Measurements from ENCODE around the gene EGFR.

The EGFR gene

DNA sequence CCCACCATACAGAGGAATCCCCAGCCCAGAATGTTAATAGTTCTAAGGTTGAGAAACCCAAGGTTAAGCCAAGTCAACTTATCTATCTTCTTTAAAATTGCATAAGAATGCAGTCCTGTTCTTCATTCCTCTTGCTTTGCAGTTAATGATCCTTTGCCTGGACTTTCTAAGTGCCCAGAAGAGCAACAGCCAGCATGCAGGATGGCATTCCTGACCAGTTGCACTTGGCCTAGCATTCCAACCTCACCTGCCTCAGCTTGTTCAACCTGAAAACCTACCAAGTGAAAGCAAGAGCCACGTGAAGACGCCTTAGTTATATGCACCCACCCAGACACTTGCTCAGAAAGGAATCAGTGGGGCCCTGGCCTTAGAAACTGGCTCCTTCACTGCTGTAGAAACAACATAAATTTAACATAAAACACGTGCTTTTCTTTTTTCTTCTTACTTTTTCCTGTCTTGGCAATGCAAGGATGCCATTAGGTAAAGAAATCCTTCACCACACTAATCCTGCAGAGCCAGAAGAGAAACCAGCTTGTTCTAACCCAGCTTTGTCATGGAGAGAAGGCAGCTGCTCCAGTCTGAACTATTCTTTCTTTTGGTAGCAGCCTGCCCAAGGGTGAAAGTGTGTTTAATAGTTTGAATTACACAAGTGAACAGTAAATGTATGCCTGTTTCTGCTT is 25.0 kb downstream of the EGFR start:
- DNase-seq = no peak

DNA sequence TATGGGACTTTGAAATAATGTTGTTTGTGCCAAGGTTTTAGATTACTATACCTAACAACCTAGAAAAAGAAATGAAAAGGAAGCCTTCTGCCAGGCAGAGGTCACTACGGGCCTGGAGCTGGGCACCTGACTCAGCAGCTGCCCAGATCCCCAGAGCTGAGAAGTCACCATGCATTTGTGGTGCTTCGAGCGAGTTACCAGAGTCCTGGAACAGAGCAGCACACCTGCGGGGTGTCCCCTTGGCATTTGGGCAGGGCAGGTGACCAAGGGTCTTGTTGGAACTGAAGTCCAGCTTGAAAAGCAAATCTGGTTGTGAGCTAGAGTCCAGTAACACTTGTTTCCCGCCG is 25.5 kb downstream of the EGFR start:
- DNase-seq = no peak

DNA sequence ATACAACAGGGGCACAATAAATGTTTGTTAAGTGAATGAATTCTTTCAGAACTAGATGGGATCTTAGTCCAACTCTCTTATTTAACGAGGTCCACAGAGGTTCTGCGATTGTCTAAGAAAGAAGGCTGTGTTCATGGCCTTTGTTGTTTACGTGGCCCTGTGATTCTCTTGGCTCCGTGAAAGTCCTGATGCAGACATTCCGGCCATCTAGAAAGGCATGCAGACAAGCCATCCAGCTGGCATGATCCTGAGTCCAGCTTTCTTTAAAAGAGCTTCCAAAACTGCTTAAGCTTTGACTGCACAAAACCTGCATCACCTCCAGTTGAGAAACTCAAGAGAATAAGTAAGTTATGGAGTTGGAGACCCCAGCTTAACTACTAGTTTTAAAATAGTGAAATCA is 26.0 kb downstream of the EGFR start:
- no peak for DNase-seq

DNA sequence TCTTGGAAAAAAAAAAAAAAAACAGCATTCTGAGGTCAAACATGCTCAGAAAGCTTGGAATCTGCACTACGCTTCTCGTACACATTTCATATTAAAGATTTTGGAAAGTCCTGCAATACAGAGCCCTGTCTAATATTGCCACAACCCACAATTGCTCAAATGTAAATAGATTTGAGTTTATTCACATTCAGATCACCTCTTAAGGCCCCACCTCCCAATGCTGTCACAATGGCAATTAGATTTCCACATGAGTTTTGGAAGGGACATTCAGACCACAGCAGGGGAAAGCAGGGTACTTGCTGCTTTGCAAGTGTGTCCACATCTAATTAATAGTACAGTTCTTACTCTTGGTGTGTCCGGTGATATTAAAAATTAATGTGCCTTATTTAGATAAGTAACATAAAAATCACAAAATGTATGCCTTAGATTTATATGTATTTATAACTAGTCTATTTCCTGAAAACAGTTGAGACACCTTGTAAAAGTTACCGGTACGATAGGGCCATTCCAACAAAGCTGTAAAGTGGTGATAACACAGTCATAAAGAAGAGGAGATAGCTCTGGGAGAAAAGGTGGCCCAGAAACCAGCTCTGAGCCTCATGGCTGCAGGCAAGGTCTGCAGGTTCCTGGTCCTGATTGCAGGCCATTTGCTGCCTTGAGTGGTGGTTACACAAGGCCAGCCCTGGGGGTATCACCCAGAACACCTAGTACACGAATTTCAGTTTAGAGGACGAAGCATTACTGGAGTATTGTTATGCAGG is 27.9 kb downstream of the EGFR start:
- DNase-seq = no peak

DNA sequence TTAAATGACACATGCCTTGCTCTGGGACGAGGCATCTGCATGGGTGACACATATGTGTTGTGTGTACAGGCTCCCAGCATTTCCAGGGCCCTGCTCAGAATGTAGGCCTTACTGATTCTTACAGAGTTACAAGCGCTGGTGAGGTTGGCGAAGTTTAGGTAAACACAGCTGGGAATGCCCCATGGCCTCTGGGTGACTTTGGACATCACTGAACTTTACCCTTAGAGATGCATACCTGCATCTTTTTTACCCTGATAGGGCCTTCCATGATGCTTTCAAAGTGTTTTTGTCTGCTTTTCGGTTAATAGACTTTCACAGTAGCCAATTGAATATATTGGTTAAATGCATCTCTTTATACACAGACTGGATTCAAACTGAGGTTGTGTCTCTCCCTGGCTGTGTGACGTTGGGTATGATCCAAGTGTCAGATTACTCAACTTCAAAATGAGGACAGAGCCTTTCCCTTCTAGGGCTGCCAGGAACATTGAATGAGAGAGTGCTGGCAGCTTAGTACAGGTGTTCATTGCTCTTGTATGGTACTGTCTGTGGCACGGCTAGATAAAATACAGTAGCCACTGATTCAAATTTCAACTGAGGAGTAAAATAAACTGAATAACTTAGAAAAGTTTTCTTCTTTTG is 29.5 kb downstream of the EGFR start:
- DNase-seq = no peak

DNA sequence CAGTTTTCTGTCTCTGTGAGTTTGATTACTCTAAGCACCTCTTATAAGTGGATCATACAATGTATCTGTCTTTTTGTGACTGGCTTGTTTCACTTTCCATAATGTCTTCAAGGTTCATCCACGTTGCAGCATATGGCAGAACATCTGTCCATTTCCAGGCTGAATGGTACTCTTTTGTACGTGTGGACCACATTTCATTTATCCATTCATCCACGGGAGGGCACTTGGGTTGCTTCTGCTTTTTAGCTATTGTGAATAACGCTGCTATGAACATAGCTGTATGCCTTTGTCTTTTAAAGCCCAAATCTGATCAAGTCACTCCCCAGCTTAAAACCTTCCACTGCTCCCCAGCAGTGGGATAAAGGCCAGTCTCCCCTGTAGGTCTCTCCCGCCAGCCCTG is 31.5 kb downstream of the EGFR start:
- DNase-seq = no peak

DNA sequence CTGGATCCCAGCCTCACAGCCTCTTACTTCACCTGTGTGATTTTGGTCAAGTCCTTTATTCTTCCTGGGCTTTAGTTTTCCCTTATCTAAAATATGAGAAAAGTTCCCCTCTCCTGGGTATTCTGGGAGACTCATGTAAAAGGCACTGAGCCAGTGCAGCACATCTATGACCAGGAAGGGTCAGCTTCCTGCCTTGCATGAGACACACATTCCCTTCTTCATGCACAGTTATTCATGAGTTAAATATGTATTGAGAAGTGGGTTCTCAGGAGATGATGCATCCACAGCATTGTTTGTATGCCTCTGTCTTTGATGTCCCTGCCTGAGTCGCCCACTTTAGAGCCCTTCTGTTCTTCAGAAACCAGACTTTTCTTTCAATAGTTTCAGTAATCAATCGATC is 33.3 kb downstream of the EGFR start:
- DNase-seq = no peak

DNA sequence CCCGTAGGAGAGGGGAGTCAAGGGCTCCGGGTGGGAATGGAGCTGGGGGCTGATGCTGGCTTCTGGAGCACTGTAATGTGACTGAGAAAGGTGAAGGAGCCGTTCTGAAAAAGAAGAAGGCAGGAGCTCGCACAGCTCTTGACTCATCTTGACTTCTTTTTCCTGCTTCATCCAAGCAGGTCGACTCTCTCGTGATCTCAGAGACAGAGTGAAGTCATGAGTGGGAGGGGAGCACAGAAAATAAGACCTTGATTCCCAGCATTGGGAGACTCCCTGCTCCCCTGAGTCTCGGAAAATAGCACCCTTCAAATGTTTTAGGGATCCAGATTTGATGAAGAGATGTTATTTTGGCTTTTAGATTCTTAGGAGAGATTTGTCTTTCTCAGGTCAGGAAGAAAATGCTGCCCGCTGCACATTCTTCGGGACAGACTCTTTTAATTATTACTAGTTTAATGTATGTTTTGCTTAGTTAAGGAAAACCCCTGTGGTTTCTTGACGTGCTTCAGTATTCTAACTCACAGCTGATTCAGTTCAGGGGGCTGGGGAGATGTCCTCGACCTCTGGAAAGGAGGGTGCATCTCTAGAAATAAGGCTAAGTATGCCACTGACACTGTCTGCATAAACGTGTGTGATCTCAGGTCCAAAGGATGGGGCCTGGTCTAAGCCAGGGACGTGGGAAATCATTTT is 34.1 kb downstream of the EGFR start:
- no peak for DNase-seq

DNA sequence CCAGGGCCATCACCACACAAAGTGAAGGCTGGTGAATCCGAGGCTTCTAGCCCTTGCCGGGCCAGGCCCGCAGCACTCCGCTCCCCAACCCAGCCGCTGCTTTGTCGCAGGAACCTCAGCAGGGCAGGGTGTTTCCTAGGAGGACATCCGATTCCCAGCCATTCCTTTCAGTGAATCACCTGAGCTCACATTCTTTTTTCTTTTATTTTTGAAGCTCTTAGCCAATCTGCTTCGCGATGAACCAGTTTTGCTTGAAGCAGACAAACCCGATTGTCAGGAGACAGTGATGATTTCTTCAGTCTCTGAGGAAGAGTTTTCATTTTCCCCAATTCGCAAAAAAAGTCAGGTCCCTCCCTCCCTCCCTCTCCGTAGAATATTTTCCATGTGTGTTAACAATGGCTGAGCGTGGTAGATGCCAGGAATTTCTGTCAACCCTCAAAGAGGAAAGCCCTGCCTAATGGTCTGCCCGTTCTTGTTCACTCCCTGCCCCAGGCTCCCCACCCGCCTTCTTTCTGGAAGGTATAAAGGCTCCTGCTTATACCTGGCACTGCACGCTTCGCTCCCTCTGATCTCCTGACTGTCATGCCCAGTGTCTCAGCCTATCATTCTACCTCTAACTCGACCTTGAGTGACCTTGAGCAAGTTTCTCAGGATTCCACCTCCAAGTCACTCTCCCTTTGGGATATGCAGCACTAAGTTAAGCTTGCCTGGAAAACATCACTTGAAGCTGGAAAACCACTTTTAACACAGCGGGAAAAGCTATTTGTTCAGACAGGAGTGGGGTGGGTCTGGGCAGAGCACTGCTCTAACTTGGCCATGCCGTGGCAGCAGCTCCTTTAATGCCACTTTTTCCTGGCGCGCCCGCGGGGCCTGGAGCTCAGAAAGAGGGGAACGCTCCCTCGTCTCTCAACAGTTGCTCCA is 35.1 kb downstream of the EGFR start:
- no peak for DNase-seq

DNA sequence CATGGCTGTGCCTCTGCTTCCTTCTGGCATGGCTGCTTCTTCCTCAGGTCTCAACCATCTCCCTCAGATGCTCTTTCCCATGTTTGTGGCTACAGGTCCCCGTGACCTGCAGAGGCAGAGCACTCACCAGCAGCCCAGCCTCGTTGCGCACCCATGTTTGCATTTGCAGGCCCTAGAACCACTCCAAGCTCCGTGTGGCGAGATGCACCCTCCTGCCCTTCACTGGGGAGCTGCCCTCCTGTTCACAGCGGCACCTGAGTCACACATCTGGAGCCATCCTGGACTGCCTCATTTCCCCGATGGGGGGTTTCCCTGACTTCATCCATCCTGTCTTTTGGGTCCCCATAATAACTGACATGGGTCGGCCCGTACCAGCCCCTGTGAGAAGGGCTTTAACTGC is 35.9 kb downstream of the EGFR start:
- DNase-seq = no peak

DNA sequence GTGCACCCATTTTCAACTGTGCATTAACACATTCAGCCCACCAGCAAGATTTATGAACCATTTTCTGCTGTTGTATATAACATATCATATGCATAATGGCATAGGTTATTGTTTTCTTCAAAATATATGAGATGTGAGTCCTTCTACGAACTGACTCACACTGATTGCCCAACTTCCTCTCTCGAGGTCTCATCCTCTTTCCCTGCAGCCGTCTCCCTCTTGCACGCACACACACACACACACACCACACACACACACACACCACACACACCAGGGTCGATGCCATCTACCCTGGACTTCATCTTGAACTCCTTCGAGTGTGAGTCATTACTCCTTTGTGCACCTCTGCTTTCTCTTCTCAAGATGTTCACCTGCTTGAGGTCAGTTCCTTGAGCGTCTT is 36.7 kb downstream of the EGFR start:
- DNase-seq = no peak

DNA sequence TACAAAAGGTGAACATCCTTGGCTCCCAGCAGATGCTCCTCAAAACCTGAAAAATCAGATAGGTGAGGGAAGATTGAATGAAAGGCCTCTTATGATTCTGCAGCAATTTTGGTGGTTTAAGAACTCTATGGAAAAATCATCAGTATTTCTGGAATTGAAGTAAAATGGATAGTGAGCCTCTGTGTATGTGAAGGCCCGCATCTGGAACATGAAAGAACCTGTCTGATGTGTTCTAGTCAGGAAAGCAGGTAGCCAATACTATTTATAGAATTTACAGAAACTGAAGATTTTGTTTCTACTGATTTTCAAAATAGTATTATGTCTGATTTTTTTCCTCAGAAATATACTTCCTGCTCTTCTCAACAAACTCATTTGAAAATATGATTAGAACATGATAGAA is 37.3 kb downstream of the EGFR start:
- DNase-seq = no peak

DNA sequence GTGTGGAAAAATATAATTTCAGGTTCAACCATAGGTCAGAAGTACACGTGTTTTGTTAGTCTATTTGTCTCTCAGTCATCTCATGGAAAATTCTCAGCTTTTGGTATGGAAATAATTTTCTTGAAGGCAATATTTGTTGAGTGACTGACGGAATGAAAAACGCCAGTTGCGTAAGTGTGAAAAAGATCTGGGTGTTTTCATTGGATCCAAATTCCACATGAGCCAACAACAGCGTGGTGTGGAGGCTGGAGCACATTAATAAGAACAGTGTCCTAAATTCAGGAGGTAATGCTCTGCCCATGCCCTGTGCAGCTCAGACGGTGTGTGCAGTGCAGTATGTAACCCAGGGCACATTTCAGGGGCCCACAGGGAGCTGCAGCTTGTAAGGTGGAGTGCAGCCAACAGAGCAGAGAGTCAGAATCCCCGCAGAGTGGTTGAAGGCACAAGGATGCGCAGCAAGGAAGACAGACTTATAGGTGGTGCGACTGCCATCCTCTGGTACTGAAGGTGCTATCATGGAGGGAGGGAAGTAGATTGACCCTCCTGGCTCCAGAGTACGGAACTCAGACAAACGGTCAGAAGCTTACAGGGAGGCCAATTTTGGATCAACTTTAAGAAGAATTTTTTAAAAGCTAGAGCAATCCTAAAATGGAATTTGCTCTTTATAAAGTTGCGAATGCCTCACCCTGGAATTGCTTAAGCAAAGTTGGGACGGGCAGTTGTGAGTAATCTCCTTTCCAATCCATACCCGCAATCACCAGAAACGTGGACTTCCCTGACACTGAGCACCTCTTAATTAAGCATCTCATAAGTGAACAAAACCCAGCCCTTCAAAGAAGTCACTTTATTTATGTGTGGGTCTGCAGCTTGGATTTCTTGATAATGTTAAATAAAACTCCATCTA is 38.0 kb downstream of the EGFR start:
- no peak for DNase-seq

DNA sequence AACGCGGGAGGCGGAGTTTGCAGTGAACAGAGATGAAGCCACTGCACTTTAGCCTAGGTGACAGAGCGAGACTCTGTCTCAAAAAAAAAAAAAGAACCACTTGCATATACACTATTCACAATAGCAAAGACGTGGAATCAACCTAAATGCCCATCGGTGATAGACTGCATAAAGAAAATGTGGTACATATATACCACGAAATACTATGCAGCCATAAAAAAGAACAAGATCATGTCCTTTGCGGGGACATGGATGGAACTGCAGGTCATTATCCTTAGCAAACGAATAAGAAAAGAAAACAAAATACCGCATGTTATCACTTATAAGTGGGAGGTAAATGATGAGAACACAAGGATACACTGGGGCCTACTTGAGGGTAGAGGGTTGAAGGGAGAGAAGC is 39.5 kb downstream of the EGFR start:
- no peak for DNase-seq

DNA sequence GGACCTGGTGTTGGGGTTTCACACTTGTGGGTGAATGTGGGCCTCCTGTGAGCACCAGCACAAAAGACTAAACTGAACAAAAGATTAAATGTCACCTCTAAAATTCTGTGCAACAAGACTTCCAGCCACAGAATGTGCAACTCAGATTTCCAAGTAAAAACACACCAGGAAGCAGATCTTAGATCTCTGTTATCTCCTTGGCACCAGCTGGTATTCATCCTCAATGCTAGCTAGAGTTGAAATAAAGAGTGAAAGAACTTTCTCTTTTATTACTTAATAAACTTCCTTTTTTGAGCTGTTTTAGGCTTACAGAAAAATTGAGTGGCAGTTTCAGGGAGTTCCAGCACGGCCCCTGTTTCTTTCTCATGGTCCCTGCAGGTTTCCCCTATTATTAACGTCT is 40.2 kb downstream of the EGFR start:
- no peak for DNase-seq

DNA sequence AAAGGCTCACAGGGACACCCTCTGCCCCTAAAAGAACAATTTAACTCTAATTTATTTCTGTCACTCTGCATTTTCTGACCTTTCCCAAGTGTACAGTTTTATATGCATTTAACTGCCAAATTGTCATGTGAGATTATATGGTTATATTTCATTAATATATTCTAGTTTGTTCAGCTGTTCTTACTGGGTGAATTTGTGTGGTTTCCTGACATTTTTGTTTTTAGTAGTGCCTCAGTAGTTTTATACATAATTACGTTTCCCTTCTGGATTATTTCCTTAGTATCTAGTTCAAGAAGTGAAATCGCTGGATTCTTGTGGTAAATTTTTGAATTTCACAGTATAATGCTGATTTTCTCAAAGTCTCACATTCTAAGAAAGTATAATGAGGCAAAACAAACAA is 41.3 kb downstream of the EGFR start:
- no peak for DNase-seq

DNA sequence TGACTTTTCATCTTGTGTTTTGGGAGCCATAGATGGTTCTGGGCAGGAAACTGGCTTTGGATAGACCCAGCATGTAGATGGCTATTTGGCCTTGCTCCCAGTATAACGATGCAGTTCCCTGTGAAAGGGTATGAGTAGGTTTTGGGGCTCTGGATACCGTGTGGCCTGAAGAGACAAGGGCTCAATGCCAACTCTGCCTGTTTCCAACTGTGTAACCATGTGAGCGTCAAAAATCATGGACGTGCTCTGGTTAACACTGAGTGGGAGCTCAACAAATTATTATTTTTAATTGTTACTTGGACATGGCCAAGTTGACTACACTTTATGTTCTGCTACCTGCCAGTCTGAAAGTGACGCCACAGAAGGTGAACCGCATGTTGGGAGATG is 41.8 kb downstream of the EGFR start:
- no peak for DNase-seq

DNA sequence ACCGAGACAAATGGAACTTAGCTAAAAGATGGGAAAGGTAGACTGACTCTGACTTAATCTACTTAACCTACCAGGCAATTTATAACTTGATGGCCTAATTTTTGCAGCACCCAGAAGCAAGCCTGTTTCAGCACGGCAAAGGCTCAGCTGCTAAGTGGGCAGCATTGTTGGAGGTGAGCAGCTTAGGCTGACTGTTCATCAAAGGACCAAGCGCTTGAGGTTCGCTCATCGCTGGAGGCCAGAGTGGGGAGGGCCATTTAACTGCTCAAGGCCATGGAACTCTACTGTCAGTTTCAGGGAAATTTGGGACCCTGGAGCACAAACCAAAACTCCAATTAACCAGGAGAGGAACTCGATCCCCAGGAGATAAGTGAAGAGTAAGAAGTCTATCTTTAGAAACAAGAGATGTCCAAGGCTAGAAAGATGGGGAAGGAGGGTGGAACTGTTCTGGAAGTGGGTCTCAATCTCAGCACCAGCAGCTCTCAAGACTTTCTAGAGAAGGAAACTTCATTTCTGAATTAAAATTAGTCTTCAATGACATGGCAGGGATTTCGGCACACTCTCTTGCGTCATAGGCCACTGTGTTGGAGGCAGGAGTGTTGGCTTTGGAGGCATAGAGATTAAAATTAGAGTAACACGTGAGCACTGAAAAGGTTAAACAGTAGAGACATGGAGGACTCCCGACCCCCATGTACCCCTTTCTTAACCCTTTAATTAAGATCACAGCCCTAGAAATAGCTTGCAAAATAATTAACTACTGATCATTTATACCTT is 43.1 kb downstream of the EGFR start:
- DNase-seq = no peak

DNA sequence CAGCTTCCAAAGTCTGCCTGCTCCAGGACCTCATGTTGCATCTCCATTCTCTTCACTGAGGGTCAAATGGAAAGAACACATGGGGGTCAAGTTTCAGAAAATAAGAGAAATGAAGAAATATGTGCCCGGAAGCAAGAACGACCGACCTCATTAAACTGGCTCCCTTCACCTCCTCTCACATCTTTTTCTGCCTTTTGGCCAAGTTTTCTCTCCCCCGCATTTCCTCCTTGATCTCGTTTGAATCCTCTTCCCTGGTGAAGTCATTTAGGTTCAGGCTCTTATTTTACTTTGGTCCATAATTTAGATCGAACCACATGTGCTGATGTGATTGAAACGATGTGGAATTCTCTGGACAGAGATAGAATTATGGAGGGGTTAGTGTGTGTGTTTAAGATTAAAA is 44.2 kb downstream of the EGFR start:
- no peak for DNase-seq

DNA sequence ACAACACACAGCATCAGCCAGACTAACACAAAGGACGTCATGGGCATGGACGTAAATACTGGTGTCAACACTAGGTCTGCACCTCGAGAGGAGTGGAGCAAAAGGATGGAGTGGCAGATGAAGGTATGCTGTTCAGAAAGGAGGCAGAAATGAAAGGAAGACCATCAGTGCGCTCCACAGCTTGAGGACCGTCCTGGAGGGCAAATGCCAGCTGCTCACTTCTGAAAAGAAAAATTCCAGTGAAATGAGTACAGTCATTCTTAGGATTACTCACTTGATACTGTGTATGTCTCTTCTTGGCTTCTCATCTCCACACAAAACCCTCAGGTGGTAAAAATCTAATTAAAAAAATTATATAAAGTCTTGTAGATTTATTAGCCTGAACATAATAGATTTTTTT is 44.8 kb downstream of the EGFR start:
- no peak for DNase-seq

DNA sequence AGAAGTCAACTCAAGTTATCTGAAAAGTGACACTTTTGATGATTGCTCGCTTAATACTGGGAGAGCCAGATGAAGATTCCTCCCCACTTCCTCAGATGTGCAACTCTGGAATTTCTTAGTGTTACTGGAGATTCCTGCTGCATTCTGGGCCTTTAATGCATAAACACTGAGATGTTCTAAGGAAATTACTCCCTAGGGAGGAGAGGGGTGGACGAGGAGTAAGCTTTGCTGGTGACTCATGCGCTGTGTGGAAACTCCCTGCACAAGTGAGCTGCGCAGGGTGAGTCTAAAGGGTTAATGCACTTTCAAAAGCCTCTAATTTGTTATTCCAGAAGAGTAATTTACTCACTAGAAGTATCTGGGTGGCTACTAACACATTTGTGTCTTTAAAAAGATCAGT is 46.3 kb downstream of the EGFR start:
- no peak for DNase-seq

All from NCI-H446 (cell line).